CD4-positive, CD25-positive, alpha-beta regulatory T cell (primary cell): ENCODE measurements around the gene CAPRIN2. TPM values are rescaled to one million over a fixed set of nuclear protein-coding genes. Genes with fewer than 3 reads are reported as not detected.

ENCODE experiments used
- ATAC-seq, 2 donors: fragments of 150-1000 bp; cut with Tn5 transposase; one replicate each; pipeline ENCODE4 v1.10.0; 2021; ENCODE audit warnings: low read depth in 2 of 2, moderate number of reproducible peaks in 2 of 2, moderate library complexity in 1 of 2
- DNase-seq, 3 donors: peaks; one replicate each; pipeline versions ENCODE4 v3.0.0 to v3.0.0-alpha.2; 2012 to 2022; ENCODE audit warnings: mixed read lengths in 1 of 3
- H3K27ac ChIP-seq: one replicate; pipeline ENCODE4 v1.7.0; 2013; ENCODE audit warnings: mild to moderate bottlenecking, low read length; ENCODE audit not compliant: insufficient read depth, poor library complexity, severe bottlenecking
- H3K27me3 ChIP-seq: one replicate; pipeline ENCODE4 v1.7.0; 2013; ENCODE audit warnings: low read length; ENCODE audit not compliant: control insufficient read depth, insufficient read depth
- H3K36me3 ChIP-seq: one replicate; pipeline ENCODE4 v1.7.0; 2013; ENCODE audit warnings: mild to moderate bottlenecking, low read length, moderate library complexity; ENCODE audit not compliant: control insufficient read depth, insufficient read depth
- H3K4me1 ChIP-seq: 2 replicates; pipeline ENCODE4 v1.7.0; 2013; ENCODE audit warnings: mild to moderate bottlenecking, low read length; ENCODE audit not compliant: insufficient read depth, control insufficient read depth, poor library complexity, severe bottlenecking
- H3K4me3 ChIP-seq: one replicate; pipeline ENCODE4 v1.7.0; 2013; ENCODE audit warnings: low read depth, mild to moderate bottlenecking, low read length, moderate library complexity
- H3K9me3 ChIP-seq, 2 experiments: 1 replicate in 1 of 2; 2 replicates in 1 of 2; pipeline ENCODE4 v1.7.0; 2013; ENCODE audit warnings: low read length in 2 of 2, mild to moderate bottlenecking in 1 of 2, moderate library complexity in 1 of 2; ENCODE audit not compliant: control insufficient read depth in 2 of 2
- H3K27ac Mint-ChIP-seq, 3 donors: one replicate each; pipeline ENCODE4 v1.8.0; 2020 to 2022; ENCODE audit warnings: mild to moderate bottlenecking in 3 of 3, mixed read lengths in 3 of 3, moderate library complexity in 2 of 3
- H3K27me3 Mint-ChIP-seq: one replicate; pipeline ENCODE4 v1.8.0; 2022; ENCODE audit warnings: mild to moderate bottlenecking, mixed read lengths
- H3K36me3 Mint-ChIP-seq: one replicate; pipeline ENCODE4 v1.8.0; 2020; ENCODE audit warnings: mixed read lengths
- H3K4me1 Mint-ChIP-seq, 4 donors: one replicate each; pipeline ENCODE4 v1.8.0; 2020 to 2022; ENCODE audit warnings: mixed read lengths in 4 of 4, mild to moderate bottlenecking in 1 of 4
- H3K4me3 Mint-ChIP-seq, 4 donors: one replicate each; pipeline ENCODE4 v1.8.0; 2020 to 2022; ENCODE audit warnings: mild to moderate bottlenecking in 4 of 4, mixed read lengths in 4 of 4, moderate library complexity in 3 of 4
- H3K9me3 Mint-ChIP-seq, 7 donors: one replicate each; pipeline ENCODE4 v1.8.0; 2020 to 2022; ENCODE audit warnings: mixed read lengths in 7 of 7, mild to moderate bottlenecking in 3 of 7, moderate library complexity in 2 of 7
- polyA plus RNA-seq, 4 donors: library from polyadenylated mRNA; unstranded; fragments of 300-500 nt; fragmentation: Illumina TruSeq; gene quantifications; one replicate each; pipeline ENCODE4 v1.2.3, GENCODE V29; 2021
- total RNA-seq: library from RNA; stranded (reverse); gene quantifications from one replicate; pipeline ENCODE4 v1.2.3, GENCODE V29; 2022

CAPRIN2 gene
- total and polyA plus RNA-seq, 5 donors from 2014 or later, result 5.6 to 29.9 (median 9.7) TPM

DNA sequence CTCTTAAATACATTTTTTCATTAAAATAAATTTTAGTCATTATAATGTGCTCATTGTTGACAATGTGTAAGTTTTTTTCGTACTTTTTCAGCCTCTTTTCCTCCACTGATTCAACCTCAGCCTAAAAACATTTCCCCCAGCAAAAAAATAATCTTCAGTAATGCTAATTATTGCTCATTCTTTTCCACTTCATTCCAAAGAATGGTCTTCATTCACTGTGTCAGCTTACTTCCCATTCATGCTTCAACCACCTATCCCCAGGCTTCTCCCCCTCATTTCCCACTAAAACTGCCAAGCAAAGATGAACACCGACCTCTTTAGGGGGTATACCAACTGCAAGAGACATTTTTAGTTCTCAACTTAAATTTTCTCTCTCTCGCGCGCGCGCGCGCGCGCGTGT lies 56.4 kb downstream of the CAPRIN2 start:
- Histone ChIP-seq H3K36me3 (no peaks in the 10 kb centered on the region), H3K4me1 (peaks cover 26% of the 10 kb centered on the region), H3K9me3 (no peaks in the 10 kb centered on the region), H3K27me3 (peaks cover 2% of the 10 kb centered on the region), H3K4me3 (no peak overlapping the region), H3K27ac (no peak overlapping the region)
- Mint-ChIP-seq H3K27me3 (peaks cover 5% of the 10 kb centered on the region), H3K27ac (no peak overlapping the region), H3K9me3 (no peaks in the 10 kb centered on the region), H3K36me3 (no peaks in the 10 kb centered on the region), H3K4me1 (peaks cover 11 to 32% (median 21%) of the 10 kb centered on the region in 4 donors), H3K4me3 (peak overlapping the region in 3 of 4 donors; percentile 31 to 86 (median 46))
- ATAC-seq (no peak), DNase-seq (no peak)

DNA sequence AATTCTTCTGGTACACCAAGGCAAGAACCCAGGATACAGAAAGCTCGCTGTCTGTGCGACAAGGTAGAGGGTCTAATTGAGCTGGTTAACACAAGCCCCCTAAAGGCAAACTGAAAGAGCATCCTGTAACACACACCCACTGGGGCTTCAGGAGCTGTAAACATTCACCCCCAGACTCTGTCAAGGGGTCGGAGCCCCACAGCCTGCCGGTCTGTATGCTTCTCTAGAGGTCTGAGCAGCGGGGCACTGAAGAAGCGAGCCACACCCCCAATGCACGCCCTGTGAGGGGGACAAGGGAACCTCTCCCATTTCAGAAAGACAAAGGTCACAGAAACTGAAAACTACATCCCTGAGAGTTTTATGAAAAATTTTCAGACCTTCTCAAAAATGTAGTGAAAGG lies 57.8 kb downstream of the CAPRIN2 start:
- no peaks in the 10 kb centered on the region for H3K9me3 Mint-ChIP-seq
- no peaks in the 10 kb centered on the region for H3K36me3 Mint-ChIP-seq
- no peak for ATAC-seq
- peak overlapping the region in 1 of 3 donors; percentile 4 for H3K27ac Mint-ChIP-seq
- H3K27me3 Mint-ChIP-seq, result peaks cover 5% of the 10 kb centered on the region
- H3K36me3 ChIP-seq, result no peaks in the 10 kb centered on the region
- H3K4me3 ChIP-seq, result no peak overlapping the region
- peaks cover 32% of the 10 kb centered on the region for H3K4me1 ChIP-seq
- H3K27ac ChIP-seq, result no peak overlapping the region
- peak overlapping the region in 3 of 4 donors; percentile 19 to 86 (median 62) for H3K4me3 Mint-ChIP-seq
- peaks cover 2% of the 10 kb centered on the region for H3K27me3 ChIP-seq
- H3K9me3 ChIP-seq, result no peaks in the 10 kb centered on the region
- DNase-seq, result no peak
- H3K4me1 Mint-ChIP-seq, result peaks cover 15 to 46% (median 31%) of the 10 kb centered on the region in 4 donors

- no peaks in the 10 kb centered on the region for H3K9me3 Mint-ChIP-seq
- peaks cover 2% of the 10 kb centered on the region for H3K27me3 ChIP-seq
- peaks cover 5% of the 10 kb centered on the region for H3K27me3 Mint-ChIP-seq
- peak overlapping the region; percentile 93 for H3K4me3 ChIP-seq
- H3K4me1 ChIP-seq, result peaks cover 32% of the 10 kb centered on the region
- DNase-seq (no peak), ATAC-seq (no peak)
- no peaks in the 10 kb centered on the region for H3K36me3 ChIP-seq
- H3K36me3 Mint-ChIP-seq, result no peaks in the 10 kb centered on the region
- H3K4me3 Mint-ChIP-seq, result peak overlapping the region; percentile 93 to 99 (median 98)
- peaks cover 15 to 51% (median 34%) of the 10 kb centered on the region in 4 donors for H3K4me1 Mint-ChIP-seq
- no peaks in the 10 kb centered on the region for H3K9me3 ChIP-seq
- peak overlapping the region; percentile 93 to 95 (median 94) for H3K27ac Mint-ChIP-seq
- no peak overlapping the region for H3K27ac ChIP-seq
Measured at GRCh38 chr12:30696486-30696885, 58.3 kb downstream of the CAPRIN2 start.

- Histone ChIP-seq H3K27me3 (peaks cover 2% of the 10 kb centered on the region), H3K4me1 (peaks cover 32% of the 10 kb centered on the region), H3K27ac (peak overlapping the region; percentile 71), H3K9me3 (no peaks in the 10 kb centered on the region), H3K4me3 (peak overlapping the region; percentile 93), H3K36me3 (no peaks in the 10 kb centered on the region)
- H3K4me1 Mint-ChIP-seq, result peaks cover 15 to 55% (median 37%) of the 10 kb centered on the region in 4 donors
- no peaks in the 10 kb centered on the region for H3K9me3 Mint-ChIP-seq
- peak overlapping the region; percentile 93 to 99 (median 98) for H3K4me3 Mint-ChIP-seq
- no peaks in the 10 kb centered on the region for H3K36me3 Mint-ChIP-seq
- DNase-seq, result no peak
- H3K27ac Mint-ChIP-seq, result peak overlapping the region; percentile 93 to 95 (median 94)
- peaks cover 5% of the 10 kb centered on the region for H3K27me3 Mint-ChIP-seq
- no peak for ATAC-seq
Measured at GRCh38 chr12:30696103-30696408, 58.7 kb downstream of the CAPRIN2 start.

- peaks cover 17 to 61% (median 40%) of the 10 kb centered on the region in 4 donors for H3K4me1 Mint-ChIP-seq
- peaks cover under 1% of the 10 kb centered on the region for H3K36me3 ChIP-seq
- ATAC-seq, result peak; percentile 88 to 91
Measured at GRCh38 chr12:30695199-30696102, 59.3 kb downstream of the CAPRIN2 start, which contains the start of gene IPO8. TSS of gene IPO8 (minus strand) at chr12:30695869. CDS start at chr12:30695647, 222 bp downstream.

GRCh38 chr12:30694412-30695198 lies 60.1 kb downstream of the CAPRIN2 start:
- Histone ChIP-seq H3K9me3 (no peaks in the 10 kb centered on the region), H3K4me3 (peak overlapping the region; percentile 93), H3K4me1 (peaks cover 32% of the 10 kb centered on the region), H3K27me3 (peaks cover 2% of the 10 kb centered on the region), H3K36me3 (peaks cover 7% of the 10 kb centered on the region), H3K27ac (peak overlapping the region; percentile 71)
- H3K27ac Mint-ChIP-seq, result peak overlapping the region; percentile 83 to 94 (median 90)
- H3K9me3 Mint-ChIP-seq, result no peaks in the 10 kb centered on the region
- H3K36me3 Mint-ChIP-seq, result no peaks in the 10 kb centered on the region
- peak in 1 of 2 donors; percentile 4 for ATAC-seq
- peak overlapping the region; percentile 93 to 99 (median 98) for H3K4me3 Mint-ChIP-seq
- H3K27me3 Mint-ChIP-seq, result peaks cover 5% of the 10 kb centered on the region
- H3K4me1 Mint-ChIP-seq, result peaks cover 25 to 70% (median 42%) of the 10 kb centered on the region in 4 donors
- DNase-seq, result peak in 1 of 3 donors; percentile 26

More at GRCh38 chr12:30695199-30696102, 59.3 kb downstream of the CAPRIN2 start, which contains the start of gene IPO8:
- Histone ChIP-seq H3K9me3 (no peaks in the 10 kb centered on the region), H3K27ac (peak within 1 kb of the TSS; percentile 71), H3K27me3 (peaks cover 2% of the 10 kb centered on the region), H3K4me3 (peak within 1 kb of the TSS; percentile 93), H3K4me1 (peaks cover 32% of the 10 kb centered on the region)
- Mint-ChIP-seq H3K27ac (peak within 1 kb of the TSS; percentile 93 to 95 (median 94)), H3K9me3 (no peaks in the 10 kb centered on the region), H3K36me3 (no peaks in the 10 kb centered on the region), H3K4me3 (peak within 1 kb of the TSS; percentile 93 to 99 (median 98)), H3K27me3 (peaks cover 5% of the 10 kb centered on the region)
- peak; percentile 78 to 90 (median 79) for DNase-seq

DNA sequence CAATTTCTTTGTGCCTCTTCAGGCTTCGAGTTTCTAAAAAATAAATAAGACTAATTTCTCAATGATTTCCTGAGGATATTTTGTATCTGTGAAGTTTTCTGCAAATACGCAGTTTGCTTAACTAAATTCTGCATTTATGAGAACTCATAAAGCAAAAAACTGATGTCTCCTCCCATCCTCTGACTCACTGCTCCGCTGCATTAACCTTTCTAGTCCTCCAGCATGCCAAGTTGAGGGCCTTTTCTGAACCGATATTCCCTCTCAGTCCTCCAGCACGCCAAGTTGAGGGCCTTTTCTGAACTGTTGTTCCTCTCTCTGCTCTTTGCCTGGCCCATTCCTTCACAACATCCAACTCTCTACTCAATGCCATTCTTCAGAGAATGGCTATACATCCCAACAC lies 62.3 kb downstream of the CAPRIN2 start:
- Mint-ChIP-seq H3K27ac (no peak overlapping the region), H3K4me3 (peak overlapping the region in 1 of 4 donors; percentile 9), H3K9me3 (no peaks in the 10 kb centered on the region), H3K4me1 (peaks cover 23 to 73% (median 50%) of the 10 kb centered on the region in 4 donors), H3K36me3 (no peaks in the 10 kb centered on the region), H3K27me3 (no peaks in the 10 kb centered on the region)
- no peak for DNase-seq
- Histone ChIP-seq H3K27me3 (no peaks in the 10 kb centered on the region), H3K36me3 (peaks cover 7% of the 10 kb centered on the region), H3K9me3 (no peaks in the 10 kb centered on the region), H3K4me1 (peaks cover 32% of the 10 kb centered on the region), H3K4me3 (no peak overlapping the region), H3K27ac (no peak overlapping the region)
- no peak for ATAC-seq
